A549 (cell line): Measurements from ENCODE around the gene ARHGAP27. TPM values are rescaled to one million over a fixed set of nuclear protein-coding genes. Genes with fewer than 3 reads are reported as not detected.
A peak's percentile ranks its signal among the peaks of the same experiment; 100 is the strongest.

Experiments used
- ATAC-seq, 2 experiments: fragments of 200-7000 bp in 1 of 2; fragments of >200 bp in 1 of 2; cut with Nextera tagmentation in 1 of 2; cut with Tn5 transposase in 1 of 2; 3 replicates each; pipeline versions ENCODE4 v1.8.0 to v1.9.1; 2018 to 2020; ENCODE audit warnings: mild to moderate bottlenecking in 1 of 2, moderate library complexity in 1 of 2
- CTCF ChIA-PET: fragments of 300-600 bp; sonication (Branson Sonifier 250); formaldehyde crosslinking; extraction: SDS; loops from one replicate; lab custom pipeline; 2021; ENCODE audit warnings: antibody characterized with exemption, inconsistent platforms; lab: Yijun Ruan, JAX
- POLR2A ChIA-PET: fragments of 350-600 bp; formaldehyde crosslinking; extraction: SDS; loops from one replicate; lab custom pipeline; 2021; ENCODE audit warnings: antibody characterized with exemption, inconsistent platforms; lab: Yijun Ruan, JAX
- DNase-seq, 2 experiments: peaks; one replicate each; pipeline versions ENCODE4 v3.0.0 to v3.0.0-alpha.2; 2011 to 2016; ENCODE audit warnings: low read depth in 1 of 2, low spot score in 1 of 2
- FAIRE-seq: peaks from 2 replicates; lab custom pipeline; 2011; peaks lifted over from hg19 to GRCh38; lab: Jason Lieb, UNC
- H3K27ac ChIP-seq, 2 experiments: fragments of >200 bp; sonication (Bioruptor Twin); formaldehyde crosslinking; 3 replicates each; pipeline ENCODE4 v1.5.1; 2016 to 2017
- H3K4me1 ChIP-seq: fragments of >200 bp; sonication (Bioruptor Twin); formaldehyde crosslinking; 3 replicates; pipeline ENCODE4 v1.6.1; 2016
- H3K4me2 ChIP-seq: fragments of >200 bp; sonication (Bioruptor Twin); formaldehyde crosslinking; 3 replicates; pipeline ENCODE4 v1.6.1; 2016
- H3K4me3 ChIP-seq: fragments of >200 bp; sonication (Bioruptor Twin); formaldehyde crosslinking; 3 replicates; pipeline ENCODE4 v1.5.1; 2016
- H3K9me3 ChIP-seq: fragments of >200 bp; sonication (Bioruptor Twin); formaldehyde crosslinking; 3 replicates; pipeline ENCODE4 v1.6.1; 2016
- CBX2 ChIP-seq: fragments of 200-600 bp; sonication (generic); IDR thresholded peaks from 2 replicates; pipeline ENCODE4 v1.6.1; 2016; ENCODE audit warnings: low read depth, mild to moderate bottlenecking, borderline replicate concordance
- CHD2 ChIP-seq: fragments of 150-350 bp; IDR thresholded peaks from 2 replicates; pipeline ENCODE4 v1.6.1; 2014; ENCODE audit warnings: low read length; ENCODE audit not compliant: partially characterized antibody
- CHD4 ChIP-seq: fragments of 200-600 bp; sonication (generic); IDR thresholded peaks from 2 replicates; pipeline ENCODE4 v1.6.1; 2016; ENCODE audit warnings: antibody characterized with exemption, mild to moderate bottlenecking, borderline replicate concordance
- EHMT2 ChIP-seq: fragments of 200-600 bp; sonication (generic); IDR thresholded peaks from 2 replicates; pipeline ENCODE4 v1.6.1; 2016; ENCODE audit warnings: antibody characterized with exemption, low read depth, mild to moderate bottlenecking, moderate library complexity
- EP300 ChIP-seq, 2 experiments: fragments of >200 bp; sonication (Bioruptor Twin); formaldehyde crosslinking; IDR thresholded peaks; 2 replicates in 1 of 2; 3 replicates in 1 of 2; pipeline ENCODE4 v1.6.1; 2016 to 2017
- ESRRA ChIP-seq: fragments of 150-350 bp; IDR thresholded peaks from 2 replicates; pipeline ENCODE4 v1.6.1; 2014; ENCODE audit warnings: mild to moderate bottlenecking, low read length, borderline replicate concordance
- FOSB ChIP-seq: fragments of 250-450 bp; sonication (Bioruptor Pico); IDR thresholded peaks from 2 replicates; pipeline ENCODE4 v1.5.0; 2020; ENCODE audit warnings: mild to moderate bottlenecking, moderate library complexity
- GATA3 ChIP-seq: IDR thresholded peaks from 2 replicates; pipeline ENCODE4 v1.6.1; 2012; ENCODE audit warnings: borderline replicate concordance
- HEYL ChIP-seq: fragments of 250-450 bp; sonication (Bioruptor Pico); IDR thresholded peaks from 2 replicates; pipeline ENCODE4 v1.8.0; 2021; ENCODE audit warnings: mild to moderate bottlenecking, moderate library complexity
- HOXA7 ChIP-seq: fragments of 250-450 bp; sonication (Bioruptor Pico); IDR thresholded peaks from 2 replicates; pipeline ENCODE4 v1.5.0; 2020; ENCODE audit warnings: mild to moderate bottlenecking, moderate library complexity
- HOXB13 ChIP-seq: fragments of 250-450 bp; sonication (Bioruptor Pico); IDR thresholded peaks from 2 replicates; pipeline ENCODE4 v1.5.0; 2020; ENCODE audit warnings: low read depth, mild to moderate bottlenecking, moderate library complexity
- JUN ChIP-seq, 2 experiments: fragments of >200 bp; sonication (Bioruptor Twin); formaldehyde crosslinking; IDR thresholded peaks; 2 replicates in 1 of 2; 3 replicates in 1 of 2; pipeline ENCODE4 v1.6.1; 2016 to 2017
- JUNB ChIP-seq: fragments of >200 bp; sonication (Bioruptor Twin); formaldehyde crosslinking; IDR thresholded peaks from 2 replicates; pipeline ENCODE4 v1.6.1; 2016
- NFE2L2 ChIP-seq: fragments of 150-350 bp; conservative IDR thresholded peaks from 2 replicates; pipeline ENCODE4 v1.6.1; 2014; ENCODE audit warnings: low read length
- NPAS2 ChIP-seq: fragments of 250-450 bp; sonication (Bioruptor Pico); IDR thresholded peaks from 2 replicates; pipeline ENCODE4 v1.8.0; 2022; ENCODE audit warnings: mild to moderate bottlenecking, moderate library complexity, borderline replicate concordance
- PHF8 ChIP-seq: fragments of 200-600 bp; sonication (generic); IDR thresholded peaks from 2 replicates; pipeline ENCODE4 v1.6.1; 2016; ENCODE audit warnings: low read depth, mild to moderate bottlenecking, antibody characterized with exemption, moderate library complexity, borderline replicate concordance
- RAD21 ChIP-seq, 2 experiments: fragments of >200 bp in 1 of 2; sonication (Bioruptor Twin) in 1 of 2; formaldehyde crosslinking in 1 of 2; IDR thresholded peaks in 1 of 2; conservative IDR thresholded peaks in 1 of 2; 2 replicates in 1 of 2; 3 replicates in 1 of 2; pipeline ENCODE4 v1.6.1; 2012 to 2018; ENCODE audit warnings: inconsistent platforms in 1 of 2
- RARB ChIP-seq: fragments of 250-450 bp; sonication (Bioruptor Pico); IDR thresholded peaks from 2 replicates; pipeline ENCODE4 v1.8.0; 2021; ENCODE audit warnings: mild to moderate bottlenecking, moderate library complexity
- RCOR1 ChIP-seq: fragments of 150-350 bp; IDR thresholded peaks from 2 replicates; pipeline ENCODE4 v1.6.1; 2014; ENCODE audit warnings: antibody characterized with exemption, low read length, low read depth
- RFX5 ChIP-seq: fragments of 450-650 bp; IDR thresholded peaks from 2 replicates; pipeline ENCODE4 v1.7.1; 2014; ENCODE audit warnings: antibody characterized with exemption, mild to moderate bottlenecking, moderate library complexity
- RNF2 ChIP-seq: fragments of 200-600 bp; sonication (generic); IDR thresholded peaks from 2 replicates; pipeline ENCODE4 v1.6.1; 2016; ENCODE audit warnings: low read depth, mild to moderate bottlenecking, antibody characterized with exemption, moderate library complexity, borderline replicate concordance
- SMC3 ChIP-seq: fragments of >200 bp; sonication (Bioruptor Twin); formaldehyde crosslinking; IDR thresholded peaks from 3 replicates; pipeline ENCODE4 v1.6.1; 2018; ENCODE audit warnings: inconsistent platforms
- SREBF2 ChIP-seq: fragments of 450-650 bp; IDR thresholded peaks from 2 replicates; pipeline ENCODE4 v1.6.1; 2014; ENCODE audit warnings: mild to moderate bottlenecking, moderate library complexity
- ZC3H11A ChIP-seq: fragments of 450-650 bp; IDR thresholded peaks from 2 replicates; pipeline ENCODE4 v1.6.1; 2014; ENCODE audit warnings: antibody characterized with exemption, mild to moderate bottlenecking
- ZSCAN20 ChIP-seq: fragments of 250-450 bp; sonication (Bioruptor Pico); IDR thresholded peaks from 2 replicates; pipeline ENCODE4 v1.8.0; 2022; ENCODE audit warnings: mild to moderate bottlenecking, moderate library complexity
- WGBS: methylation state at CpG from one replicate; pipeline ENCODE4 v1.1.6; 2017; ENCODE audit errors: missing lambda C conversion rate; 5-methylcytosine and 5-hydroxymethylcytosine counted together
- polyA plus RNA-seq, 4 experiments: library from polyadenylated mRNA; depleted of rRNA in 3 of 4; stranded (reverse); fragments of >200 nt; fragmentation: RNase III in 1 of 4; extraction: RNeasy Plus Mini Kit Qiagen cat#74134 plus additional on column Dnase treatment in 1 of 4; gene quantifications; 2 replicates in 3 of 4; 3 replicates in 1 of 4; pipeline ENCODE4 v1.2.3, GENCODE V29; 2011 to 2017
- TF ChIP-seq, protein P1 (sequence below): fragments of 200-600 bp; sonication (generic); IDR thresholded peaks from 2 replicates; pipeline ENCODE4 v1.6.1; 2016; ENCODE audit warnings: antibody characterized with exemption, mild to moderate bottlenecking, moderate library complexity
- TF ChIP-seq, protein P2 (sequence below): IDR thresholded peaks from 2 replicates; pipeline ENCODE4 v1.6.1; 2012
- TF ChIP-seq, protein P3 (sequence below): IDR thresholded peaks from 2 replicates; pipeline ENCODE4 v1.6.1; 2012; ENCODE audit warnings: low read depth, borderline replicate concordance
- TF ChIP-seq, protein P4 (sequence below): fragments of >200 bp; sonication (Bioruptor Twin); formaldehyde crosslinking; IDR thresholded peaks from 3 replicates; pipeline ENCODE4 v1.6.1; 2016
- TF ChIP-seq, protein P5 (sequence below): fragments of >200 bp; sonication (Bioruptor Twin); formaldehyde crosslinking; IDR thresholded peaks from 3 replicates; pipeline ENCODE4 v1.5.1; 2016

ARHGAP27 gene
- polyA plus RNA-seq, 2 of the 4 experiments (the other 2 are of a cell fraction): 10.0 to 16.4 TPM

DNA sequence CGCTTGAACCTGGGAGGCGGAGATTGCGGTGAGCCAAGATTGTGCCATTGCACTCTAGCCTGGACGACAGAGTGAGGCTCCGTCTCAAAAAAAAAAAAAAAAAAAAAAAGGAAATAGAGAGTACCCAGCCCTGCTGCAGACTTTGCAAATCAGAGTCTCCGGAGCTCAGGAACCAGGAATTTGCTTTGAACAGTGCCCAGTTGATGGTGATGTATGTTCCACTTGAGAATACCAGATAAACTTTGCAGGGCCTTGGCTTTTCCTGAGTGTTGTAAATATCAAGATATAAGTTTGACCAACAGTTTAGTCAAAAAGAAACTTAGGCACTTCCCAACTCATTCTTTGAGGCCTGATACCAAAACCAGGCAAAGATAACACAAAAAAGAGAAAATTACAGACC lies 85.2 kb downstream of the ARHGAP27 start:
- CTCF ChIA-PET: interaction anchor here (1.2 to 3.1 kb wide), 8 partner anchors 8 to 70 kb away, joined by 3 to 14 read pairs (median 5); partner anchors contain the start of gene MAP3K14
- POLR2A ChIA-PET: no interaction called here
- no peak overlapping the region for H3K4me2 ChIP-seq
- no peak overlapping the region for H3K27ac ChIP-seq
- FAIRE-seq: no peak
- TF ChIP-seq NFE2L2 (no peak), EP300 (IDR thresholded peaks at IDR 0.05) (no peak), ZSCAN20 (no peak), SREBF2 (no peak), HOXA7 (CRISPR knock-in tag) (no peak), SMC3 (no peak), CHD4 (no peak), RAD21 (conservative IDR thresholded peaks at IDR 0.05 in 1 of 2, IDR thresholded peaks at IDR 0.05 in 1 of 2) (no peak), JUNB (no peak), GATA3 (no peak), HEYL (CRISPR knock-in tag) (no peak), RCOR1 (no peak), ESRRA (no peak), ZC3H11A (no peak), HOXB13 (CRISPR knock-in tag) (no peak), EHMT2 (no peak), CBX2 (no peak)
- TF ChIP-seq, protein P1, sequence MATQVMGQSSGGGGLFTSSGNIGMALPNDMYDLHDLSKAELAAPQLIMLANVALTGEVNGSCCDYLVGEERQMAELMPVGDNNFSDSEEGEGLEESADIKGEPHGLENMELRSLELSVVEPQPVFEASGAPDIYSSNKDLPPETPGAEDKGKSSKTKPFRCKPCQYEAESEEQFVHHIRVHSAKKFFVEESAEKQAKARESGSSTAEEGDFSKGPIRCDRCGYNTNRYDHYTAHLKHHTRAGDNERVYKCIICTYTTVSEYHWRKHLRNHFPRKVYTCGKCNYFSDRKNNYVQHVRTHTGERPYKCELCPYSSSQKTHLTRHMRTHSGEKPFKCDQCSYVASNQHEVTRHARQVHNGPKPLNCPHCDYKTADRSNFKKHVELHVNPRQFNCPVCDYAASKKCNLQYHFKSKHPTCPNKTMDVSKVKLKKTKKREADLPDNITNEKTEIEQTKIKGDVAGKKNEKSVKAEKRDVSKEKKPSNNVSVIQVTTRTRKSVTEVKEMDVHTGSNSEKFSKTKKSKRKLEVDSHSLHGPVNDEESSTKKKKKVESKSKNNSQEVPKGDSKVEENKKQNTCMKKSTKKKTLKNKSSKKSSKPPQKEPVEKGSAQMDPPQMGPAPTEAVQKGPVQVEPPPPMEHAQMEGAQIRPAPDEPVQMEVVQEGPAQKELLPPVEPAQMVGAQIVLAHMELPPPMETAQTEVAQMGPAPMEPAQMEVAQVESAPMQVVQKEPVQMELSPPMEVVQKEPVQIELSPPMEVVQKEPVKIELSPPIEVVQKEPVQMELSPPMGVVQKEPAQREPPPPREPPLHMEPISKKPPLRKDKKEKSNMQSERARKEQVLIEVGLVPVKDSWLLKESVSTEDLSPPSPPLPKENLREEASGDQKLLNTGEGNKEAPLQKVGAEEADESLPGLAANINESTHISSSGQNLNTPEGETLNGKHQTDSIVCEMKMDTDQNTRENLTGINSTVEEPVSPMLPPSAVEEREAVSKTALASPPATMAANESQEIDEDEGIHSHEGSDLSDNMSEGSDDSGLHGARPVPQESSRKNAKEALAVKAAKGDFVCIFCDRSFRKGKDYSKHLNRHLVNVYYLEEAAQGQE: no peak
- TF ChIP-seq, protein P2, sequence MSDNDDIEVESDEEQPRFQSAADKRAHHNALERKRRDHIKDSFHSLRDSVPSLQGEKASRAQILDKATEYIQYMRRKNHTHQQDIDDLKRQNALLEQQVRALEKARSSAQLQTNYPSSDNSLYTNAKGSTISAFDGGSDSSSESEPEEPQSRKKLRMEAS: no peak
- TF ChIP-seq, protein P3, sequence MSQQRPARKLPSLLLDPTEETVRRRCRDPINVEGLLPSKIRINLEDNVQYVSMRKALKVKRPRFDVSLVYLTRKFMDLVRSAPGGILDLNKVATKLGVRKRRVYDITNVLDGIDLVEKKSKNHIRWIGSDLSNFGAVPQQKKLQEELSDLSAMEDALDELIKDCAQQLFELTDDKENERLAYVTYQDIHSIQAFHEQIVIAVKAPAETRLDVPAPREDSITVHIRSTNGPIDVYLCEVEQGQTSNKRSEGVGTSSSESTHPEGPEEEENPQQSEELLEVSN: no peak
- TF ChIP-seq, all 56 proteins: peak for 0
- H3K4me1 ChIP-seq: peaks cover 12% of the 10 kb centered on the region
- 95% methylated on average over 6 of the region's 6 CpGs for WGBS
- H3K4me3 ChIP-seq: no peak overlapping the region
- ATAC-seq: no peak
- DNase-seq: no peak
- peaks cover 17% of the 10 kb centered on the region; the same call in 2 of the 3 replicates for H3K9me3 ChIP-seq

DNA sequence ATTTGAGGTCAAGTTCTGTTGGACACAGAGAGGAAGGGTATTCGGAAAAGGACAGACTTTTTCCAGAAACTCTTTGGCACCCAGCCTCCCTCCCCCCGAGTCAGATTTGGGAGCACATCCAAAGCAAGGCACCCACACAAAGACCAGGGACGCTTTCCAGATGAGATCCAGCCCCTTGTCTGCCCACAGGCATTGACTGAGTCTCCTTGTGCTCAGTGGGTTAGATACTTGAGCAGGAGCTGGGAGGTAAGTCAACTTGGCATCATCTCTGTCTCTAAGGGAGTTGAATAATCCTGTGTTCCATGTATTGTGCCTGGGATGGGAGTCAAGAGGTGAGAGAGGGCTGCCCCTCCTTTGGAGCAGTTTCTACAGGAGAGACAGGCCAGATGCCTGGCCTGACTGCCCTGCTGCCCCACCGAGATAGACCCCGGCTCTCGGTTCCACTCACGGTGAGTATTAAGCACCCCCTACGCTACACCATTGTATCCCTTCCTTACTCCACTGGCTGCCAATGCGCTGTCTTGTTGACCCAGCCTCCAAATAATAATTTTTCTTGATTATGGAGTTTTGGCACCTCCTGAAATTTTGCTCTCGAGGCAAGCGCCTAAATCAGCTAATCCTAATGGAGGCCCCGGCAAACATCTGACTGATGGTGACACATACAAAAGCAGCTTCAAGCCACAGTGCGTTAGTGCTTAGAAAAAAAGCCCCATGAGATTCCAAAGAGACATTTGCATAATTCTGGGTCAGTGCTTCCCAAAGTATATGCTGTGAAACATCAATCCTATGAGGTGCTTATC lies 86.3 kb downstream of the ARHGAP27 start:
- H3K27ac ChIP-seq: peak overlapping the region in 1 of 2 experiments; percentile 51; a peak in 3 of 6 replicates
- ATAC-seq (no peak), DNase-seq (no peak), FAIRE-seq (no peak)
- no peak overlapping the region for H3K4me2 ChIP-seq
- ChIA-PET POLR2A (interaction anchor here (1.1 kb wide), 1 partner anchor 29 kb away, joined by 4 read pairs; the partner anchor contains the start of gene MAP3K14), CTCF (interaction anchor here (0.6 to 3.1 kb wide), 11 partner anchors 9 to 148 kb away, joined by 3 to 14 read pairs (median 4); partner anchors contain the start of gene MAP3K14)
- H3K4me1 ChIP-seq: peaks cover 22% of the 10 kb centered on the region
- no peak overlapping the region for H3K4me3 ChIP-seq
- TF ChIP-seq RFX5 (no peak), CHD2 (no peak), JUNB (no peak), GATA3 (no peak), FOSB (no peak), HOXA7 (CRISPR knock-in tag) (no peak), RARB (no peak), NPAS2 (no peak), RNF2 (no peak), PHF8 (no peak), JUN (IDR thresholded peaks at IDR 0.05) (no peak)
- TF ChIP-seq, protein P4, sequence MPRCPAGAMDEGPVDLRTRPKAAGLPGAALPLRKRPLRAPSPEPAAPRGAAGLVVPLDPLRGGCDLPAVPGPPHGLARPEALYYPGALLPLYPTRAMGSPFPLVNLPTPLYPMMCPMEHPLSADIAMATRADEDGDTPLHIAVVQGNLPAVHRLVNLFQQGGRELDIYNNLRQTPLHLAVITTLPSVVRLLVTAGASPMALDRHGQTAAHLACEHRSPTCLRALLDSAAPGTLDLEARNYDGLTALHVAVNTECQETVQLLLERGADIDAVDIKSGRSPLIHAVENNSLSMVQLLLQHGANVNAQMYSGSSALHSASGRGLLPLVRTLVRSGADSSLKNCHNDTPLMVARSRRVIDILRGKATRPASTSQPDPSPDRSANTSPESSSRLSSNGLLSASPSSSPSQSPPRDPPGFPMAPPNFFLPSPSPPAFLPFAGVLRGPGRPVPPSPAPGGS: no peak
- TF ChIP-seq, protein P5, sequence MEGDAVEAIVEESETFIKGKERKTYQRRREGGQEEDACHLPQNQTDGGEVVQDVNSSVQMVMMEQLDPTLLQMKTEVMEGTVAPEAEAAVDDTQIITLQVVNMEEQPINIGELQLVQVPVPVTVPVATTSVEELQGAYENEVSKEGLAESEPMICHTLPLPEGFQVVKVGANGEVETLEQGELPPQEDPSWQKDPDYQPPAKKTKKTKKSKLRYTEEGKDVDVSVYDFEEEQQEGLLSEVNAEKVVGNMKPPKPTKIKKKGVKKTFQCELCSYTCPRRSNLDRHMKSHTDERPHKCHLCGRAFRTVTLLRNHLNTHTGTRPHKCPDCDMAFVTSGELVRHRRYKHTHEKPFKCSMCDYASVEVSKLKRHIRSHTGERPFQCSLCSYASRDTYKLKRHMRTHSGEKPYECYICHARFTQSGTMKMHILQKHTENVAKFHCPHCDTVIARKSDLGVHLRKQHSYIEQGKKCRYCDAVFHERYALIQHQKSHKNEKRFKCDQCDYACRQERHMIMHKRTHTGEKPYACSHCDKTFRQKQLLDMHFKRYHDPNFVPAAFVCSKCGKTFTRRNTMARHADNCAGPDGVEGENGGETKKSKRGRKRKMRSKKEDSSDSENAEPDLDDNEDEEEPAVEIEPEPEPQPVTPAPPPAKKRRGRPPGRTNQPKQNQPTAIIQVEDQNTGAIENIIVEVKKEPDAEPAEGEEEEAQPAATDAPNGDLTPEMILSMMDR: no peak
- peaks cover 7% of the 10 kb centered on the region; the same call in 2 of the 3 replicates for H3K9me3 ChIP-seq
- 91% methylated on average over 13 of the region's 13 CpGs for WGBS
